GM13976 (cell line): ENCODE results near the gene IPMK.

Source experiments
- DNase-seq: peaks from one replicate; pipeline ENCODE4 v3.0.0; 2012; ENCODE audit warnings: low spot score
- CTCF ChIP-seq: IDR thresholded peaks from 2 replicates; pipeline ENCODE4 v1.5.1; 2012; ENCODE audit warnings: borderline replicate concordance, mild to moderate bottlenecking; ENCODE audit not compliant: insufficient read depth; ENCODE audit errors: extremely low read depth, missing control alignments, control extremely low read depth
- in situ Hi-C: fragments of 300-500 bp; cut with MboI; formaldehyde crosslinking; loops from one replicate; pipeline ENCODE4 v1.12.0; 2022; ENCODE audit warnings: low sequenced_read_pairs, mixed read lengths, inconsistent platforms; ENCODE audit not compliant: unreplicated experiment

The IPMK gene

DNA sequence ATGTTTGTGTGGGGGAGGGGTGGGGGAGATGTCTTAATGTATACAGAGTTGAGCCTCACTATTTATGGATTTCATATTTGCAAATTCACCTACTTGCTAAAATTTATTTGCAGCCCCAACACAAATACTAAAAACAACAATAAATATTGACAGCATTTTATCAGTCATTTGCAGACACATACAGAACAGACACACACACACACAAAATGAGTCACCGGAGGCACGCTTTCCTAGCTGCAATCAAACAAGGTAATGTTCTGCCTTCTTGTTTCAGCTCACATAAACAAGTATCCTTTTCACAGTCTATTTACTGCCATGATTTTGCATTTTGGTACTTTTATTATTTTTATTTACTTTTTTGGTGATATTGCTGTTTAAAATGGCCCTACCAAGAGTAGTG is 88.5 kb downstream of the IPMK start:
- in situ Hi-C loops, result loop anchor here (25.0 kb wide), 1 partner anchor 208 kb away; the partner anchor contains the start of gene TFAM
- no peak for TF ChIP-seq CTCF
- DNase-seq, result no peak

DNA sequence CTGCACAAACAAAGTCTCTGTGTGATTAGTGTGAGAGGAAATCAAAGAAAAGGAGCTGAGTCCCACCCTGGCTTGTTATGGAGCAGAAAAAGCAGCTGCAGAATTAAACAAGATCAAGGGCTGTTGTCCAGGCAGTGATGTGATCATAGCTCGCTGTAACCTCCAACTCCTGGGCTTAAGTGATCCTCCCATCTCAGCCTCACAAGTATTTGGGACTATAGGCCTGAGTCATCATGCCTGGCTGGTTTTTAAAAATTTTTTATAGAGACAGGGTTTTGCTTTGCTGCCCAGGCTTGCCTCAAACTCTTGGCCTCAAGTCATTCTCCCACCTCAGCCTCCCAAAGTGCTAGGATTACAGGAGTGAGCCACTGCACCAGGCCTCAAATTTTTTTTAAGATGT is 88.9 kb downstream of the IPMK start:
- in situ Hi-C loops, result loop anchor here (25.0 kb wide), 1 partner anchor 208 kb away; the partner anchor contains the start of gene TFAM
- TF ChIP-seq CTCF, result no peak
- DNase-seq, result no peak

DNA sequence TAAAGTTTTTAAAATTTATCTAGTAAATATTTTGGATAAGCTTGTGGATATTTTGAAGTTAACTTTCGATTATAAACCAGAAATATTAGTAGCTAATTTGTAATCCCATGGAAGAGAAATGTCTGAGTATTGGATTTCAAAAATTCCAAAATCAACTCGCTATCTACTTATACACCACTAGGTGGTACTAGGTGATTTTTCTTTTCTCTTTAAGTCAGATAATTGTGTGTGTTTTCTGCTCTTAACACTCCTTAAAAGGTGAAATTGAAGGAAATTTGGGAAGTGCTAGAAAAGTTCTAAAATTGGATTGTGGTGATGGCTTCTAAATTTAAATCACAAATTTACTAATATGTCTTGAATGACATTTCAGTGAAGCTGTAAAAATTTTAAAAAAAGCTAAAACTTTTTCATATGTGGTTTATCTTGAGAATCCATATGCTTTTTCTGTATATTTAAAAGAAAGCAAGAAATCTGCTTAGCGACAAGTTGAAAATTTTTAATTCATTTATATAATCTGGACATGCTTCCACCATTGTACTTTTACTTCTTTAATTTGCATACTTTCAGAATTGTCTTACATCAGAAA is 90.2 kb downstream of the IPMK start:
- peak; percentile 19 for DNase-seq
- in situ Hi-C loops, result loop anchor here (25.0 kb wide), 1 partner anchor 210 kb away; the partner anchor contains the start of gene TFAM

GRCh38 chr10:58175990-58176900 is 91.4 kb downstream of the IPMK start:
- no peak for TF ChIP-seq CTCF
- no peak for DNase-seq
- in situ Hi-C loops, result loop anchor here (25.0 kb wide), 1 partner anchor 211 kb away; the partner anchor contains the start of gene TFAM

More for the DNA sequence above, 90.2 kb downstream of the IPMK start:
- no peak for TF ChIP-seq CTCF

- no peak for DNase-seq
- no peak for TF ChIP-seq CTCF
- in situ Hi-C loops, result loop anchor here (25.0 kb wide), 1 partner anchor 212 kb away; the partner anchor contains the start of gene TFAM
Observed at GRCh38 chr10:58174831-58175230, 92.9 kb downstream of the IPMK start.

DNA sequence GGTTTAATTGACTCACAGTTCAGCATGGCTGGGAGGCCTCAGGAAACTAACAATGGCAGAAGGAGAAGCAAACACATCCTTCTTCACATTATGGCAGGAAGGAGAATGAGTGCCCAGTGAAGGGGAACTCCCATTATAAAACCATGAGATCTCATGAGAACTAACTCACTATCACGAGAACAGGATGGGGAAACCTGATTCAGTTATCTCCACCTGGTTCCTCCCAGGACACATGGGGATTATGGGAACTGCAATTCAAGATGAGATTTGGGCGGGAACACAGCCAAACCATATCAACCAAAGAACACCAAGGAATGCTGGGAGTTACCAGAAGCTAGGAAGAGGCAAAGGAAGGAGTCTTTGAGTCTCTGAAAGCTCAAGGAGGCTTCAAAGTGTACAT is 94.3 kb downstream of the IPMK start:
- no peak for TF ChIP-seq CTCF
- in situ Hi-C loops, result no loop called here
- no peak for DNase-seq
